CD4-positive, alpha-beta memory T cell (primary cell): ENCODE results near the gene RIOK1. TPM values are rescaled to one million over a fixed set of nuclear protein-coding genes. Genes with fewer than 3 reads are reported as not detected.
"Not testable (repeated sequence)": the region's sequence is repeated elsewhere in the genome, so short reads cannot be mapped to it uniquely, and the experiment has no call there.

Source experiments
- CTCF ChIA-PET: fragments of 350-600 bp; sonication (Branson Sonifier 250); formaldehyde crosslinking; loops from one replicate; lab custom pipeline; 2021; ENCODE audit warnings: inconsistent platforms; ENCODE audit not compliant: partially characterized antibody; lab: Charles Lee
- POLR2A ChIA-PET: fragments of 350-600 bp; sonication (Branson Sonifier 250); formaldehyde crosslinking; loops from one replicate; lab custom pipeline; 2021; ENCODE audit not compliant: partially characterized antibody; lab: Charles Lee
- DNase-seq, 5 donors: peaks; one replicate each; pipeline versions ENCODE4 v3.0.0 to v3.0.0-alpha.2; 2020 to 2022; ENCODE audit warnings: mixed read lengths in 1 of 5
- H3K27ac ChIP-seq: one replicate; pipeline ENCODE4 v1.7.0; 2013; ENCODE audit warnings: low read depth, low read length
- H3K27me3 ChIP-seq: 2 replicates; pipeline ENCODE4 v1.7.0; 2013; ENCODE audit warnings: mild to moderate bottlenecking, low read length, moderate library complexity; ENCODE audit not compliant: insufficient read depth
- H3K36me3 ChIP-seq: 2 replicates; pipeline ENCODE4 v1.7.0; 2013; ENCODE audit warnings: mild to moderate bottlenecking, low read length, moderate library complexity; ENCODE audit not compliant: insufficient read depth
- H3K4me1 ChIP-seq: 2 replicates; pipeline ENCODE4 v1.7.0; 2013; ENCODE audit warnings: mild to moderate bottlenecking, low read length, moderate library complexity; ENCODE audit not compliant: insufficient read depth
- H3K4me3 ChIP-seq, 2 donors: one replicate each; pipeline ENCODE4 v1.7.0; 2013; ENCODE audit warnings: low read length in 2 of 2, mild to moderate bottlenecking in 1 of 2
- H3K9me3 ChIP-seq, 2 donors: one replicate each; pipeline ENCODE4 v1.7.0; 2013; ENCODE audit warnings: low read length in 2 of 2, control low read depth in 1 of 2; ENCODE audit not compliant: control insufficient read depth in 1 of 2
- H3K27ac Mint-ChIP-seq, 7 donors: one replicate each; pipeline ENCODE4 v1.8.0; 2020 to 2021; ENCODE audit warnings: mixed read lengths in 7 of 7, mild to moderate bottlenecking in 6 of 7, inconsistent platforms in 3 of 7, moderate library complexity in 3 of 7
- H3K27me3 Mint-ChIP-seq, 2 donors: one replicate each; pipeline ENCODE4 v1.8.0; 2020 to 2021; ENCODE audit warnings: mixed read lengths in 2 of 2
- H3K36me3 Mint-ChIP-seq, 2 donors: one replicate each; pipeline ENCODE4 v1.8.0; 2020 to 2021; ENCODE audit warnings: mixed read lengths in 2 of 2, inconsistent platforms in 1 of 2, mild to moderate bottlenecking in 1 of 2
- H3K4me1 Mint-ChIP-seq, 4 donors: one replicate each; pipeline ENCODE4 v1.8.0; 2020 to 2021; ENCODE audit warnings: mixed read lengths in 4 of 4, mild to moderate bottlenecking in 1 of 4
- H3K4me3 Mint-ChIP-seq, 8 donors: one replicate each; pipeline ENCODE4 v1.8.0; 2020 to 2021; ENCODE audit warnings: mixed read lengths in 8 of 8, mild to moderate bottlenecking in 7 of 8, moderate library complexity in 6 of 8, inconsistent platforms in 3 of 8
- H3K9me3 Mint-ChIP-seq, 8 donors: one replicate each; pipeline ENCODE4 v1.8.0; 2020 to 2021; ENCODE audit warnings: mixed read lengths in 8 of 8, mild to moderate bottlenecking in 5 of 8, inconsistent platforms in 3 of 8, moderate library complexity in 1 of 8
- intact Hi-C: fragments of 100-400 bp; cut with micrococcal nuclease; formaldehyde crosslinking; loops from one replicate; pipeline ENCODE4 v1.15.1; 2023
- polyA plus RNA-seq, 2 donors: library from polyadenylated mRNA; unstranded; fragments of 300-500 nt; fragmentation: Illumina TruSeq; gene quantifications; one replicate each; pipeline ENCODE4 v1.2.3, GENCODE V29; 2021
- total RNA-seq, 2 experiments: library from RNA; stranded (reverse); gene quantifications; one replicate each; pipeline ENCODE4 v1.2.3, GENCODE V29; 2021

The RIOK1 gene
- total RNA-seq (10 to 100 TPM; 22.4 to 26.1 TPM), polyA plus RNA-seq (10 to 100 TPM; 19.1 to 23.2 TPM)

DNA sequence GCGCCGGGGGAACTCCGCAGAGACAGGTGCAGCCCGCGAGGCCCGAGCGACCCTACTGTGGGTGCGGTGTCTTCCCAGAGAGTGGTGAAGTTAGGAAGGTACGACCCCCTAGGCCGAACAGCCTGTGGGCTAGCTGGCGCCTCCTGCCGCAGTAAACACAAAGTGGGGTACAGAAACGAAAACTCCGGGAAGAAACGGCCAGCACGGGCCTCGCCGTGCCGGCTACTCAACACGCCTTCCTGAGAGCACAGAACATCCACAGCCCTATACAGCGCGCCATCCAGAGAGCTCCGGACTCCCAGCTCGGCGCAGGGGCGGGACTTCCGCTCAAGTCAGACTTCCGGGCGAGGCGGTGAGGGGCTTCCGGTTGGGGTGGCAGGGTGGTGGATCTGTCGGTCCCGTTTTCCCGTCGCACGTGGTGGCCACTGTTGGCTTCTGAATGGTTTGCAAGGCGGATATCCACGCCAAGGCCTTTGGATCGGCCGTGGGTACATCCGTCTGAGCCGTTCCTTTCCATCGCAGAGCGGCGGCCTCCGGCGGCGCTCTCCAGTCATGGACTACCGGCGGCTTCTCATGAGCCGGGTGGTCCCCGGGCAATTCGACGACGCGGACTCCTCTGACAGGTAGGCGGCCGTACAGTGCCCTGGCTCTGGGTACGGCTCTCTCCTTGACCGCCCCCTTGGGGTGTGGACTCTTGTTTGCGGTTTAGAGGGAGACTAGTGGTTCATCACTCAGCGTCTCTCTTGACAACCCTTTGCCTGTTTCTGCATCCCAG is at the start of gene RIOK1, which contains the start of gene CAGE1:
RIOK1 (plus strand) TSS at position 358 of the 775 bp plus-strand sequence; CDS start at position 553, 195 bp downstream.
CAGE1 (minus strand) TSS at position 292 of the 775 bp plus-strand sequence. CDS start 2,569 bp downstream, outside the sequence.
- peak within 1 kb of the TSS; percentile 94 for H3K27ac ChIP-seq
- no peaks in the 10 kb centered on the region for H3K36me3 ChIP-seq
- Mint-ChIP-seq H3K36me3 (peaks cover 17 to 27% of the 10 kb centered on the region in 2 donors), H3K27me3 (no peaks in the 10 kb centered on the region), H3K4me3 (peak within 1 kb of the TSS; percentile 92 to 97 (median 94)), H3K27ac (peak within 1 kb of the TSS; percentile 97 to 100 (median 100)), H3K9me3 (peaks cover 0 to 2% (median 0%) of the 10 kb centered on the region in 8 donors), H3K4me1 (peaks cover 32 to 51% (median 42%) of the 10 kb centered on the region in 4 donors)
- POLR2A ChIA-PET = interaction anchor here (0.5 to 3.1 kb wide), 10 partner anchors 10 to 675 kb away, joined by 3 to 37 read pairs (median 4); partner anchors contain the start of genes BLOC1S5, SNRNP48 and SSR1
- H3K27me3 ChIP-seq = no peaks in the 10 kb centered on the region
- DNase-seq = peak; percentile 94 to 96 (median 96)
- H3K4me3 ChIP-seq = peak within 1 kb of the TSS; percentile 91 to 99
- intact Hi-C loops = loop anchor here (1.0 to 10.0 kb wide), 5 partner anchors 76 to 1045 kb away; partner anchors contain the start of genes BLOC1S5, SLC35B3, SNRNP48 and SSR1
- CTCF ChIA-PET = interaction anchor here (1.5 to 4.2 kb wide), 3 partner anchors 74 to 114 kb away, joined by 4 to 27 read pairs (median 6); no protein-coding TSS in a partner anchor
- H3K4me1 ChIP-seq = peaks cover 30% of the 10 kb centered on the region
- H3K9me3 ChIP-seq = no peaks in the 10 kb centered on the region

DNA sequence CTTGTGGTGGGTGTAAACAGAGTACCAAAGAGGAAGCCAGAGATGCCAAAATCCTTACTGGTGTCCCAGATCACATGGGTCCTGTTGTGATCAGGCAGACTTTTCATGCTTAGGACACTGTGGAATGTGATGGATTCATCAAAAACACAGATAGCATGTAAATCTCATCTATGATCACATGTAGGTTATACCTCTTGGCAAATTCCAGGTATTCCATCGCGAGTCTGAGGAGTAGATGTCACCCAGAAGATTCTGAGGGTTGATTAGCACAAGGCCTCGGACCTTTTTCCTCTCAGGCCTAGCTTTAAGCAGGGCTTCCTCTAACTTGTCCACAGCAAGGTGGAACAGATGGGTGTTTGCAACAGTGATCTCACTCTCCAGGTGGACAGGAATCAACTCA is 48.3 kb upstream of the RIOK1 start:
- H3K4me3 Mint-ChIP-seq = no peak overlapping the region
- no peak overlapping the region for H3K27ac ChIP-seq
- no peak overlapping the region for H3K4me3 ChIP-seq
- H3K9me3 Mint-ChIP-seq = no peaks in the 10 kb centered on the region
- H3K36me3 ChIP-seq = no peaks in the 10 kb centered on the region
- POLR2A ChIA-PET = no interaction called here
- peaks cover 7 to 27% of the 10 kb centered on the region in 2 donors for H3K27me3 Mint-ChIP-seq
- H3K9me3 ChIP-seq = no peaks in the 10 kb centered on the region
- peaks cover 0 to 6% of the 10 kb centered on the region in 2 donors for H3K36me3 Mint-ChIP-seq
- no peaks in the 10 kb centered on the region for H3K4me1 Mint-ChIP-seq
- no peak overlapping the region for H3K27ac Mint-ChIP-seq
- CTCF ChIA-PET = interaction anchor here (1.4 kb wide), 1 partner anchor 66 kb away, joined by 7 read pairs; no protein-coding TSS in a partner anchor
- intact Hi-C loops = no loop called here
- DNase-seq = no peak
- H3K4me1 ChIP-seq = no peaks in the 10 kb centered on the region
- no peaks in the 10 kb centered on the region for H3K27me3 ChIP-seq

DNA sequence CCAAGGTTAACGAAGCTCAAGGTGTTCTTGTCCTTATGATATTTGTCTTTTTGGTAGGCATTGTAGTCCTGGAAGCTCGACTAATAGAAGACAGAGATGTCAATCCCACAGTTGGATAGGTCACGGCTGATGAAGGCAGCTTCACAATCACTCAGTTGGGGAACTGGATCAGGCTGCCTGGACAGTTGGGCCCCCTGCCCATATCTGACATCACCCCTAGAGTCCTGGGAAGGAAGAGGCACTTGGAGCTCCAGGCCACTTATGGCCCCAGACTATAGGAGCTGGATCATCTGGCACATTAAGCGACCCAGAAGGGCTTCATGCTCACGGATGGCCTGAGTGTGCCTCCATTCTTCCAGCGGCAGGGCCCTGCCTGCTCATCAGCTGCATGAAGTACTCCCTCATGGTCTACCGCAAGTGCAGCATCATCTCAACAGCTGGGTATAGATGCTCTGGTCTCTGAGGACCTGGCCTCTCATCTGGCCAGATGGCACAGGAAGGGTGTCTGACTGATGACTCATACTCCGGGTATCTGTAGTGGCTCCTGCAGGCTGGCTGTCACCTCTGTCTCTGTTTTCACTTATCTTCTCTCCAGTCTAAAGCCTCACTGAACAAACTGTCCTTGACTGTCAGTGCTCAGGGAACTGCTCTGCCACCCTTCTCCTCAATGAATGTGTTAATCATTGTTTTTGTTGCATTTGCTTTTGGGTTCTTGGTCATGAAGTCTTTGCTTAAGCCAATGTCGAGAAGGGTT is 47.4 kb upstream of the RIOK1 start:
- CTCF ChIA-PET = no interaction called here

DNA sequence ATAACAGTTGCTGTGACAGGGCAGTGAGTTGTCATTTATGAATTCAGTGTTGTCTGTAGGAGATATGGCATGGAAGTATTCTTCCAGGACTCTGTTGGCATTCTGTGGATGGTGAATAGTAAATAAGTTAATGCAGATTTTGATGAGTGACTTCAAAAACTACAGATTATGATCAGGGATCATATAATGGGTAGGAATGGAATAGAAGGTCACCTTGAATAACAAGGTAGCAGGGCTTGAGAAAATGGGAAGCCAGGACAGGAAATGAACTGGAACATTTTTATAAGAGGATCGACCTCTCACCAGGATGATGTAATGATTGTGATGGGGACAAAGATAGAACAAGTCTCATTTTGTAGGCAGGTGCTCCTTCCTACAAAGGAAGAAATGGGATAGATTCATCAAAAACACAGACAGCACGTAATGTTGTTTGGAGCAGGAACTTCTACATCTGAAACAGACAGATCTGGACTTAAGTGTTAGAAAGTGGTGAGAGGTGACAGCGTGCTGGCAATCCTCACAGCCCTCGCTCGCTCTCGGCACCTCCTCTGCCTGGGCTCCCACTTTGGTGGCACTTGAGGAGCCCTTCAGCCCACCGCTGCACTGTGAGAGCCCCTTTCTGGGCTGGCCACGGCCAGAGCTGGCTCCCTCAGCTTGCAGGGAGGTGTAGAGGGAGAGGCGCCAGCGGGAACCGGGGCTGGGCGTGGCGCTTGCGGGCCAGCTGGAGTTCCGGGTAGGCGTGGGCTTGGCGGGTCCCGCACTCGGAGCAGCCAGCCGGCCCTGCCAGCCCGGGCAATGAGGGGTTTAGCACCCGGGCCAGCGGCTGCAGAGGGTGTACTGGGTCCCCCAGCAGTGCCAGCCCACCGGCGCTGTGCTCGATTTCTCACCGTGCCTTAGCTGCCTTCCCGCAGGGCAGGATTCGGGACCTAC is 45.8 kb upstream of the RIOK1 start:
- Mint-ChIP-seq H3K27me3 (peaks cover 13 to 34% of the 10 kb centered on the region in 2 donors), H3K4me1 (no peaks in the 10 kb centered on the region), H3K27ac (no peak overlapping the region), H3K36me3 (peaks cover 0 to 6% of the 10 kb centered on the region in 2 donors), H3K4me3 (peak overlapping the region in 1 of 8 donors; percentile 11), H3K9me3 (no peaks in the 10 kb centered on the region)
- H3K9me3 ChIP-seq = no peaks in the 10 kb centered on the region
- H3K4me3 ChIP-seq = no peak overlapping the region
- POLR2A ChIA-PET = no interaction called here
- CTCF ChIA-PET = interaction anchor here (1.7 kb wide), 1 partner anchor 8 kb away, joined by 4 read pairs; no protein-coding TSS in a partner anchor
- intact Hi-C loops = no loop called here
- no peaks in the 10 kb centered on the region for H3K36me3 ChIP-seq
- DNase-seq = no peak
- no peak overlapping the region for H3K27ac ChIP-seq
- no peaks in the 10 kb centered on the region for H3K27me3 ChIP-seq
- no peaks in the 10 kb centered on the region for H3K4me1 ChIP-seq

More for the DNA sequence above, 47.4 kb upstream of the RIOK1 start:
- Histone ChIP-seq H3K27ac (no peak overlapping the region), H3K36me3 (no peaks in the 10 kb centered on the region), H3K9me3 (no peaks in the 10 kb centered on the region), H3K27me3 (no peaks in the 10 kb centered on the region), H3K4me1 (no peaks in the 10 kb centered on the region), H3K4me3 (no peak overlapping the region)
- H3K27me3 Mint-ChIP-seq = peaks cover 7 to 27% of the 10 kb centered on the region in 2 donors
- peaks cover 0 to 6% of the 10 kb centered on the region in 2 donors for H3K36me3 Mint-ChIP-seq
- H3K4me1 Mint-ChIP-seq = no peaks in the 10 kb centered on the region
- DNase-seq = no peak
- H3K9me3 Mint-ChIP-seq = no peaks in the 10 kb centered on the region
- no peak overlapping the region for H3K27ac Mint-ChIP-seq
- intact Hi-C loops = no loop called here
- POLR2A ChIA-PET = no interaction called here
- no peak overlapping the region for H3K4me3 Mint-ChIP-seq

DNA sequence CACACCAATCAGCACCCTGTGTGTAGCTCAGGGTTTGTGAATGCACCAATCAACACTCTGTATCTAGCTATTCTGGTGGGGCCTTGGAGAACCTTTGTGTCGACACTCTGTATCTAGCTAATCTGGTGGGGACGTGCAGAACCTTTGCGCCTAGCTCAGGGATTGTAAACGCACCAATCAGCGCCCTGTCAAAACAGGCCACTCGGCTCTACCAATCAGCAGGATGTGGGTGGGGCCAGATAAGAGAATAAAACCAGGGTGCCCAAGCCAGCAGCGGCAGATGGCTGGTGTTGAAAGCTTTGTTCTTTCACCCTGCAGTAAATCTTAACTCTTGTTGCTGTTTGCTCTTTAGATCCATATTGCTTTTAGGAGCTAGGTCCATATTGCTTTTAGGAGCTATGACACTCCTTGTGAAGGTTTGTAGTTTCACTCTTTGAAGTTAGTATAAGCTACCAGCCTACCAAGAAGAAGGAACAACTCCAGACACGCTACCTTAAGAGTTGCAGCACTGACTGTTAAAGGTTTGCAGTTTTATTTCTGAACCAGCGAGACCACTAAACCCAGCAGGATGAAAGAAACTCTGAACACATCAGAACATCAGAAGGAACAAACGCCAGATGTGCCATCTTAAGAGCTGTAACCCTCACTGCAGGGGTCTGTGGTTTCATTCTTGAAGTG is 44.7 kb upstream of the RIOK1 start:
- H3K9me3 ChIP-seq, H3K36me3 ChIP-seq, intact Hi-C loops, H3K4me3 Mint-ChIP-seq, DNase-seq, H3K4me3 ChIP-seq, H3K27me3 ChIP-seq, H3K4me1 Mint-ChIP-seq, POLR2A ChIA-PET, H3K27ac Mint-ChIP-seq, H3K27ac ChIP-seq, H3K9me3 Mint-ChIP-seq, H3K36me3 Mint-ChIP-seq, H3K4me1 ChIP-seq: not testable (repeated sequence)
- H3K27me3 Mint-ChIP-seq = peaks cover 18 to 31% of the 10 kb centered on the region in 2 donors
- CTCF ChIA-PET = interaction anchor here (1.7 kb wide), 1 partner anchor 9 kb away, joined by 4 read pairs; no protein-coding TSS in a partner anchor

DNA sequence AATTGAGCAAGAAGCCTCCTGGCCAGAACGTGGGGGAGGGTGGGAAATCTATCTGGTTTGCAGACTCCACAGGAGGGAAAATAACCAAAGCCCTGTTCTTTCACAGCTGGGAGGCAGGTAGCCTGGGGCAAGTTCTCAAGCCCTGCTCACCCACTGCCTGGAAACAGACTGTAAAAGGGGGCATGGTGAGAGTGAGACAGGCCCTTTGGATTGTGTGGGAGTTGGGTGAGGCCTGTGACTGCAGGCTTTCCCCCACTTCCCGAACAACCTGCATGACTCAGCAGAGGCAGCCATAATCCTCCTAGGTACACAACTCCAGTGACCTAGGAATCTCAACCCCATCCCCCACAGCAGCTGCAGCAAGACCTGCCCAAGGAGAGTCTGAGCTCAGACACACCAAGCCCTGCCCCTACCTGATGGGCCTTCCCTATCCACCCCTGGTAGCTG is 42.0 kb upstream of the RIOK1 start:
- H3K4me3 Mint-ChIP-seq, H3K36me3 Mint-ChIP-seq, CTCF ChIA-PET, H3K9me3 ChIP-seq, H3K4me1 ChIP-seq, H3K36me3 ChIP-seq, H3K27ac ChIP-seq, H3K4me1 Mint-ChIP-seq, H3K27ac Mint-ChIP-seq, POLR2A ChIA-PET, DNase-seq, H3K27me3 ChIP-seq, H3K4me3 ChIP-seq, H3K9me3 Mint-ChIP-seq, intact Hi-C loops: not testable (repeated sequence)
- H3K27me3 Mint-ChIP-seq = peaks cover 21 to 23% of the 10 kb centered on the region in 2 donors
